ENCODE data around the gene IL1RN. TPM values are rescaled to one million over a fixed set of nuclear protein-coding genes. Genes with fewer than 3 reads are reported as not detected.

The IL1RN gene
- total and polyA plus RNA-seq, 2 of the 4 experiments (the other 2 are of a cell fraction), result not detected

- Histone ChIP-seq H2BK20ac (ENCODE audit: low read depth, low read length) (no peak overlapping the region), H2AK9ac (replicated peaks; ENCODE audit: low read depth, low read length, poor library complexity) (no peak overlapping the region), H4K20me1 (ENCODE audit: insufficient read depth, low read length) (no peaks in the 10 kb centered on the region), H2BK5ac (ENCODE audit: low read depth, low read length, poor library complexity, severe bottlenecking) (no peak overlapping the region), H3K9me3 (ENCODE audit: control insufficient read depth, insufficient read depth, low read length) (no peaks in the 10 kb centered on the region), H3K4me3 (ENCODE audit: insufficient read depth, low read depth, low read length) (no peak overlapping the region), H3K79me1 (ENCODE audit: low read depth in 1 of 2, low read length in 2 of 2) (no peaks in the 10 kb centered on the region), H3K9me1 (ENCODE audit: insufficient read depth, low read length) (no peaks in the 10 kb centered on the region), H3K14ac (replicated peaks; ENCODE audit: low read depth, low read length) (no peak overlapping the region), H3K27me3 (ENCODE audit: control insufficient read depth, insufficient read depth, low read length) (peaks cover 8% of the 10 kb centered on the region), H3K9ac (ENCODE audit: low read depth, low read length) (no peak overlapping the region), H2AK5ac (ENCODE audit: low read depth, low read length) (no peak overlapping the region), H2BK15ac (ENCODE audit: low read depth, low read length) (no peak overlapping the region), H3K4me1 (ENCODE audit: control insufficient read depth, insufficient read depth, low read length) (no peaks in the 10 kb centered on the region), H3K27ac (ENCODE audit: insufficient read depth, low read length) (no peak overlapping the region), H3K56ac (ENCODE audit: extremely low read depth, insufficient read depth, low read length) (no peak overlapping the region), H3K36me3 (ENCODE audit: control insufficient read depth, insufficient read depth, low read length) (no peaks in the 10 kb centered on the region), H4K91ac (ENCODE audit: insufficient read depth, low read depth, low read length) (no peak overlapping the region), H3K23ac (ENCODE audit: low read depth, low read length) (no peak overlapping the region), H2BK120ac (ENCODE audit: low read depth, low read length) (no peak overlapping the region), H4K8ac (ENCODE audit: low read depth in 2 of 2, low read length in 2 of 2) (no peak overlapping the region), H2AFZ (replicated peaks; ENCODE audit: low read length, poor library complexity) (no peak overlapping the region), H4K5ac (ENCODE audit: low read depth, low read length) (no peak overlapping the region), H3K4ac (ENCODE audit: low read depth, low read length) (no peak overlapping the region), H3K4me2 (ENCODE audit: low read depth, low read length) (no peak overlapping the region), H3K18ac (ENCODE audit: low read depth, low read length) (no peak overlapping the region)
- CTCF ChIA-PET, result no interaction called here
- POLR2A ChIA-PET (ENCODE audit: unreplicated experiment), result no interaction called here
- in situ Hi-C loops (cut with MboI; ENCODE audit: low sequenced_read_pairs), result no loop called here
- no TSS peak for BruUV-seq (replicated peaks)
- intact Hi-C loops (cut with micrococcal nuclease), result no loop called here
- WGBS, 2 experiments (ENCODE audit: extremely low coverage in 2 of 2, insufficient read length in 1 of 2), result no CpG with 5 or more reads among the region's 8 CpGs
- dilution Hi-C loops (cut with HindIII; ENCODE audit: low sequenced_read_pairs, unreplicated experiment), result no loop called here
- ATAC-seq (ENCODE audit: low read depth) (no peak), DNase-seq (no peak)
- TF ChIP-seq POLR2A (IDR thresholded peaks at IDR 0.05; ENCODE audit: low read depth, low read length) (no peak), NFE2L2 (IDR thresholded peaks at IDR 0.05; ENCODE audit: low read depth, low read length) (no peak), CTCF (conservative IDR thresholded peaks at IDR 0.05; ENCODE audit: low read depth, low read length) (no peak), RCOR1 (IDR thresholded peaks at IDR 0.05; ENCODE audit: insufficient replicate concordance, low read length) (no peak), BHLHE40 (IDR thresholded peaks at IDR 0.05; ENCODE audit: low read depth, low read length) (no peak), USF2 (IDR thresholded peaks at IDR 0.05; ENCODE audit: low read depth, low read length) (no peak), MXI1 (IDR thresholded peaks at IDR 0.05; ENCODE audit: borderline replicate concordance, low read depth, low read length) (no peak), ELK1 (IDR thresholded peaks at IDR 0.05; ENCODE audit: borderline replicate concordance, low read depth, low read length) (no peak), SMC3 (IDR thresholded peaks at IDR 0.05; ENCODE audit: low read depth, low read length) (no peak), FOS (IDR thresholded peaks at IDR 0.05; ENCODE audit: low read depth, low read length) (no peak), CEBPB (IDR thresholded peaks at IDR 0.05; ENCODE audit: low read depth, low read length) (no peak)
Measured at GRCh38 chr2:113083296-113083695, 44.1 kb upstream of the IL1RN start.

Measured in IMR-90 (cell line).